T1000 (cell line): ENCODE measurements around the gene PAX1.

Experiments used
- DNase-seq: peaks from one replicate; lab custom pipeline; 2025; ENCODE audit warnings: mixed read lengths; lab: John Stamatoyannopoulos, UW

Gene PAX1

DNA sequence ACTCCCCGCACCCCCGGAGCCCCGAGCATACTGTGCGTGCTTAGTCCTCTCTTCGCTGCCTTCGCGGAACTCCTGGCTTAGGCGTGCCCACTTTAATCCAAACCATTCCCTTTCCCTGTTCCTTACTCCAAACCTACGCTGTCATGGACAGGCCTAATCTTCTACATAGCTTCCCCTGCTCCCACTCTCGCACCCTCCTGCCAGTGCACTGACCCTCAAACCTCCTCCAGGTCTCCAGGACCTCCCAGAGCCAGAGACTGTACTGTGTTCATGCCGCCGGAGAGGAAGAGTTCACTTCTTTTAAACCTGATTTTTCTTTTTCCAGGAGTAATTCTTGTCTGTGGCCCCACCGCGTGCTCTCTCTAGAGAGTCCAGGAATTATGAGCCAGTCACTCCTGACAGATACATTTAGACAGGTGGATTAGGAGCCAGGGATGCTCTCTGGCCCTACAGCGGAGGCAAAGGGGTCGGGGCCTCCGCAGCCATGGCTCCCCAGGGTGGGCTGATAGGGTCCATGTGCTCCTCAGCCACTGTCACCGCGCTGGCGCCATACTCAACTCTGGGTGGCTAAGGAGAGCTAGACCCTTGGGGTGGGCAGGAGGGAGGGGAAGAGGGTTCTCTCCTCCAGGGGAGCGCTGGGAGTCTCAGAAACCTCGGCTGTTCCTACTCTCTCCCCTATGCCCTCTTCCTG is 1.6 kb upstream of the PAX1 start:
- no peak for DNase-seq

DNA sequence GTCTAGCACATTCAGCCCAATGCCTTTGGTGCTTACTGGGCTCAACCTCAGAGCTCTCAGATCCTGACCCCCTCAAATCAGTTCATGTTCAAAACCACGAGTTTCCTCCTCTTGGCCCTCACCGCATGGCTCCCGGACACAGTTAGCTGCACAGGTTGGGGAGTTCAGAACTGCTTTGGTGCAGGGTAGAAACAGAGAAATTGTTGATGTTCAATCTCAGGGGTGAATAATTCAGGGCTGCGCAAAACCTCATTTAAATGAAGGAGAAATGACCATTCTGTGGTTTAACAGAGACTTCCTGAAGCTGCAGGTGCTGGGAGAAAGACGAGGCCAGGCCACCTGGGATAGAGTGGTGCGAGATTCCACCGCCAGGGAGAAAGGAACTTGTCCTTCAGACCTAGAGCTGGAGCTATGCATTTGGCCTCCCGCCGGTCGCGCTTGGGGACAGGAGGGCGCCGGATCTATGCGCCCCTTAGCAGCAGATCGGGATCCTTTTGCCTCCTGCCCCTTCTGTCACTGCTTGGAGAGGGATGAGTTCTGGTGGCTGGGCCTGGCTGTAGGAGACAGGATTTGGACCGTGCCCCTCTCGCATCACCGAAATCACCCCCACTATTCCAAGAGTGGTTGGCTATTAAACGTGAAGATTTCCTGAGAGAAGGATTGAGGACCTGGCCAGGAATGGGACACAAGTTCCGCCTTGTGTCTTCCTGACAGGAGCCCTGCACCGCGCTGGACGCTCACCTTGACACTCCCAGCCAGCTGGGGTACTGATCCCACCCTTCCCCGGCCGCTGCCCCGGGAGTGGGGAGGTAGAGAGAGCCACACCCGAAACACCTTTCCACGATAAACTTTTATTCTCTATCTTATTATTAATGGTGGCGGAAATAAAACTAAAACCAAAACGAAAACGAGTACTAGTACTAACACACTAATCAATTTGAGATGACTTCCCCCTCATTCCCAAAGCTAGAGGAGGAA is 767 bp upstream of the PAX1 start:
- DNase-seq, result no peak

DNA sequence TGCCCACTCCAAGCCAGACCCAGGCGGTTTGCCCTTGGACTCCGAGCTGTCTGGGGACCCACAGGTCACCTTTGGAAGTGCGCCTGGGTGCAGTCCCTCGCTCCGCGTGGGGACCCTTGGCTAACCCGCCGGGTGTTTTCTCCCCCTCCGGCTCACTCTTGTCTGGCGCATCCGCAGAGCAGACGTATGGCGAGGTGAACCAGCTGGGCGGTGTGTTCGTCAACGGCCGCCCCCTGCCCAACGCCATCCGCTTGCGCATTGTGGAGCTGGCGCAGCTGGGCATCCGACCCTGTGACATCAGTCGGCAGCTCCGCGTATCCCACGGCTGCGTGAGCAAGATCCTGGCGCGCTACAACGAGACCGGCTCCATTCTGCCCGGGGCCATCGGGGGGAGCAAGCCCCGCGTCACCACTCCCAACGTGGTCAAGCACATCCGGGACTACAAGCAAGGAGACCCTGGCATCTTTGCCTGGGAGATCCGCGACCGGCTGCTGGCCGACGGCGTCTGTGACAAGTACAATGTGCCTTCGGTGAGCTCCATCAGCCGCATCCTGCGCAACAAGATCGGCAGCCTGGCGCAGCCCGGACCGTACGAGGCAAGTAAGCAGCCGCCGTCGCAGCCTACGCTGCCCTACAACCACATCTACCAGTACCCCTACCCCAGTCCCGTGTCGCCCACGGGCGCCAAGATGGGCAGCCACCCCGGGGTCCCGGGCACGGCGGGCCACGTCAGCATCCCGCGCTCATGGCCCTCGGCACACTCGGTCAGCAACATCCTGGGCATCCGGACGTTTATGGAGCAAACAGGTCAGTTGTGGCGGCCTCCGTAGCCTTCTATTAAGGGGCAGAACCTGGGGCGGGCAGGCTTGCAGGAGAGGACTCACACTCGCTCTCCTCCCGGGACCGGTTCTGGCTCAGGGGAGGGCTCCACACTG is 1.1 kb downstream of the PAX1 start:
- no peak for DNase-seq

DNA sequence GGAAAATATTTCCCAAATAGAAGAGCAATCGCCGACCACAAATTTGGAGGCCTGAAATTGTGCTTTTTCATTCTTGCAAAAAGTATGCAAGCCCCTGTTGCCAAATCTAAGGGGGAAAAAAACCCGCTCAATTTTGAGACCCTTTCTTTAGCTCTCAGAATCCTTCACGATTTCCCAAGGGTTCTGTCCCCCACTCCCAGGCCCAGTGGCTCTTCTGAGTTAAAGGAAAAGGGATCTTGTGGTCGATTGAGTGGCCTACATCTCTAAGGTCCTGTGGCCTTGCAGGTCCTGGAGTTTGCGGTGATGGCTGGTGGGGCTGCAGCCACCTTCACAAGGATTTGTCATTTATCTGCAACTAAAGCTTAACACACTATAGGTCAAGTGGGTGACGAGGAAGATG is 1.8 kb downstream of the PAX1 start:
- no peak for DNase-seq

DNA sequence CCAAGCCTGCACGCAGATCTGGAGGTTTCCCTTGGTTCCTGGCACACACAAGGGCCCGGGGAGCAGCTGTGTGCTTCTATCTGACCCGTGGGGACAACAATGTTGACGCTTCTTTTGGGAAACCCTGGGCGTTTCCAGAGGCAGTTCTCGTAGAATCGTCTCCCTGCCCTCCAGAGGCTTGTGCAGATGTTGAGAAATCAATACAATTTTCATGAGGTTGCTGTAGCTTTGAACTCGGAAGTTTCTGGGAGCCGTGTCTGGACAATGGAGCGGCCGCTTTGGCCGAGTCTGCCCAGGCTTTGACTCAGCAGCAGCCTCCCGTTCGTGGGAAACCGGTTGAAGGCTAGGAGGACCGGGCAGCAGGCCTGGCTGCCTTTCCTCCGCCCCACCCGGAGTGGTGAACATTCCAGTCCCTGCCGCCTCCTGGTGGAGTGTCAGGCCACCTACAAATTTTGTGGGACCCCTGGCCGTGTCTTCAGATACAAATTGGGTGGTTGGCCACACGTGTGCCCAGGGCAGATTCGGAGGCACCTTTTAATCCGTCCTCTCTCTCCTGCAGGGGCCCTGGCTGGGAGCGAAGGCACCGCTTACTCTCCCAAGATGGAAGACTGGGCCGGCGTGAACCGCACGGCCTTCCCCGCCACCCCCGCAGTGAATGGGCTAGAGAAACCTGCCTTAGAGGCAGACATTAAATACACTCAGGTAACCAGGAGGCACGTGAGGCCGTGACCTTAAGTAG is 2.7 kb downstream of the PAX1 start:
- no peak for DNase-seq

DNA sequence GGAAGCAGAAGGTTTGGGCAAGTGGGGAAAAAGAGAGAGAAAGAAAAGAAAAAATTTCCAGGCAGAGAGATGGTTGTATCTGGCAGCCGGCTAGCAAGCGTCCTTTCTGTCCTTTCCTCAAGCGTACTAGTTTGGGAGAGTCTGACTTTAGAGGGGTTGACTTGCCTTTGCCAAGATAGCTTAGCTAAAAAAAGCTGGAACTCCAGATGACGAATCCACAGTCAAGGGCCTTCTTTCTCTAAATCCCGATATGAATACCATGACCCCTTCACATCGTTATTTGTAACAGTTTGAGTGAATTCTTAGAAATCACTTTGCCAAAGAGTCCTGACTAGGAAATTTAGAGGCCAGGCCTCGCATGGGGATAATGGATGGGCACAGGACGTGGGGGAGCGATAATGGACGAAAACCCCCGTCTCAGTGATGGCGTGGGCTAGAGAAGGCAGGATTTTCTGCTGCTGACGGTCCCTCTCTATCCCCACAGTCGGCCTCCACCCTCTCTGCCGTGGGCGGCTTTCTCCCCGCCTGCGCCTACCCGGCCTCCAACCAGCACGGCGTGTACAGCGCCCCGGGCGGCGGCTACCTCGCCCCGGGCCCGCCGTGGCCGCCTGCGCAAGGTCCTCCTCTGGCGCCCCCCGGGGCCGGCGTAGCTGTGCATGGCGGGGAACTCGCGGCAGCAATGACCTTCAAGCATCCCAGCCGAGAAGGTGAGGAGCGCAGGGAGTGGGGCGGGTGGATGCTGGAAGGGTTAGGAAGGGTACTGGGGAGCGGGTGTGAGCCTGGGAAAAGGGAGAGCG is 3.5 kb downstream of the PAX1 start:
- no peak for DNase-seq

DNA sequence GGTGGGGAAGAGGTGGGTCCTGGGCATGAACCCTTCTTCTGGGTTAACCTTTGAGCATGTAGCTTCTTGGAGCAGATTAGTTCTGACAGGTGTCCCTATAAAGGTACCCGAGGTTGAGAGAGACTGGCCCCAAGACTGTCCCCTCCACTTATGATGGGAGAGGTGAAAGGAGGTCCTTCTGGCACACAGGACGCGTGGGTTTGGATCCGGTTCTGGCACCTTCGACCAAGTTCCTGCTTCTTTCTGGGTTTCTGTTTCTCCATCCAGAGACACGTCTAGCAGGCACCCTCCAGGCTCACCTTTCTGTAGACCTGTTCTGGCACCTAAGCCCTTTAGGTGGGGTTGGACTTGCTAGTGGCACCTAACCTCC is 4.1 kb downstream of the PAX1 start:
- DNase-seq, result no peak

DNA sequence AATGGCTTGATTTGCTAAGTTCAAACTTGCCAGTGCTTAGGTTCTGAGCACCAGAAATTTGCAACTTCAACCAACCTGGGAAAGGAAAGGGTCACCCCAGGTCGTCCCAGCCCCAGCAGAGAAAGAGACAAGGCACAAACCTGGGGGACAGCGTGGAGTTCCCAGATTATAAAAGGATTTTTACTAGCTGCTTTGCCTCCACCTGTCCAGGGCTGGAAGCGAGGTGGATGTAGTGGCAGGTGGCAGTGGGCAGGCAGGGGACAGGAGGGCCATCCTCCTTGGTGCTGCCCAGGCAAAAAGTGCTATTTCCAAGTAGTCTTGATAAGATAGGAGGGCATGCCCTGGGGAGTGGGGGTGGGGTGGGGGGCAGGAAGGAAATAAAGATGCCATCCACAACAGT is 4.9 kb downstream of the PAX1 start:
- no peak for DNase-seq

DNA sequence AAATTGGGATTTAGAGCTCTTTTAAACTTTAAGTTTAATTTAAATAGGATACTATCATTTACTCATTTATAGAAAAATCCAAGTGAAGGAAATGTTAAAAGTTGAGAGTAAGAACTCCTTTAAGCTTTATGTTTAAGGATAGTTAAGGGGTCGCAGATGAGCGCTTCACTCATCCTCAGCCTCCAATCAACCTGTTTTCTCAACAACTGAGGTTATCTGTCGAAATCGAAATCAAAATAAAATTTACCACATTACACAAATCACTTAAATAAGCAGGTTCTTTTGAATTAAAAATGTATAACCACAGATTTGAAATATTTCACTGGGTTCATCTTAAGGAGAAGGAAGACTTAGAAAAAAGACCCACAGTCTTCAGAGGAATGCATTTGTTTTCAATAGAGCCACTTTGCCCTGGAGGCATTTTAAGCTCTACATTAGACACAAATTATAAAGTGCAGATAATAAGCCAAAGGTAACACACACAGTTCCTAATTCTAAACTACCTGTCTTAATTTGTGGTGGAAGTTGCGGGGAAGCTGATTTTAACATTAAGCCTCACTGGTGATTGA is 5.5 kb downstream of the PAX1 start:
- DNase-seq, result no peak

DNA sequence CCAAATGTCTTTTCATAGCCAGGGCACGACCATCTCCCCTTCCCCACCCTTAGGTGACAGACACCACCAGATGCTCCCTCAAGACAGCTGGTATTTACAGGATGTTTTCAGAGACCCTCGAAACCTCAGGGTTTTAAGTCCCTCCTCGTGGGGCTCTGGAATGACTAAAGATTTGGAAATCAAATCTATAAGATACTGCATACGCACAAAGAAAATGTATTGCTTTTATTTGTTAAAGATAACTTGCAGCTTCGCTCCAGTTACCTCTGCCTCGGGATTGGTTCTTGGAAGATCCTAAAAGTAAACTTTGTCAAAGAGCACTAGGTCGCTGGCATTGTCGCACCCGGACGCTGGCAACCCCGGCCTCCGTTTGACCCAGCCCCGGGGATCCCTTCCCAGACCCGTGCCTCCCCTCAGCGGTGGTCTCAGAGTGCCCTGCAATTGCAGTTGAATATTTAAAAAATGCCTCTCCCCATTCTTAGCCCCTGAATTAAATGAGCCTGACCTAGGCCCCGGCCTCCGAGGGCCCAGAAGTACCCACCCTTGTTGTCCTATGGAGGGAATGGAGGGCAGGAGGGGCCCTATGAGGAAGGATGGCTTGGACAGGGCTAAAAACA is 7.1 kb downstream of the PAX1 start:
- no peak for DNase-seq

DNA sequence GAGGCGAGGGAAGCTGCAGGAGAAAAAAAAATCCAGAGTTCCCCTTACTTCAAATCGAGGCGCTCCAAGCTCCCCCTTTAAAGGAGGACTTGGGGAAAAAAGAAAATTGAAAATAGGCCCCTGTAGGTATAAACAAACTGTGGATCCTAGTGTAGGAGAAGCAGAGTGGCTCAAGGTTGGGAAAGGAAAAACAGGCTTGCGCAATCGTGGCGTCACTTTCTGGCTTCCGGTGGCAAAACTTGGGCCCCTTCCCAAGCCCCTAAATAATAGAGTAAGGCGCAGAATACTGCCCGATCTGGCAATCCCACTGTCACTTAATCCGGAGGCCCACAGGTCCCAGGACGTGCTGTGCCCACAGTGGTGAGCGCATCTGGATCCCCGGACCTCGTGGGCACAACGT is 8.0 kb downstream of the PAX1 start:
- DNase-seq, result no peak

DNA sequence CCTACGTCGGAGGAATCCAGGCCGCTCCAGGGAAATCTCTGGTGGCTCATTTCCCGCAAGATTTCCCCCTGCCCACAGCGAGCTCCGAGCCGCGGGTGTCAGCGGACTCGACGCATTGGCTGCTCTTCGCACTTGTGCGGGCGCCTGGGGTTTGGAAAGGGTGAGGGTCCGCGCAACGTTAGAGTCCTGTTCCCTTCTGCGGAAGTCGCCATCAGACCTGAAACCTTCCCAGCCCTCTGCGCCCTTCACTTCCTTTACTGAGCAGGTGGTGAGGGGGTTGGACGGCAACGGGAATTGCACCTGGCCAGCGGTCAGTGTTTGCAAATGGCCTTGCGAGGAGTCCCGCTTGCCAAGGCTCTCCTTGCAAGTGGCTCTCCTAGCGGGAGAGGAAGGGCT is 8.4 kb downstream of the PAX1 start:
- no peak for DNase-seq

DNA sequence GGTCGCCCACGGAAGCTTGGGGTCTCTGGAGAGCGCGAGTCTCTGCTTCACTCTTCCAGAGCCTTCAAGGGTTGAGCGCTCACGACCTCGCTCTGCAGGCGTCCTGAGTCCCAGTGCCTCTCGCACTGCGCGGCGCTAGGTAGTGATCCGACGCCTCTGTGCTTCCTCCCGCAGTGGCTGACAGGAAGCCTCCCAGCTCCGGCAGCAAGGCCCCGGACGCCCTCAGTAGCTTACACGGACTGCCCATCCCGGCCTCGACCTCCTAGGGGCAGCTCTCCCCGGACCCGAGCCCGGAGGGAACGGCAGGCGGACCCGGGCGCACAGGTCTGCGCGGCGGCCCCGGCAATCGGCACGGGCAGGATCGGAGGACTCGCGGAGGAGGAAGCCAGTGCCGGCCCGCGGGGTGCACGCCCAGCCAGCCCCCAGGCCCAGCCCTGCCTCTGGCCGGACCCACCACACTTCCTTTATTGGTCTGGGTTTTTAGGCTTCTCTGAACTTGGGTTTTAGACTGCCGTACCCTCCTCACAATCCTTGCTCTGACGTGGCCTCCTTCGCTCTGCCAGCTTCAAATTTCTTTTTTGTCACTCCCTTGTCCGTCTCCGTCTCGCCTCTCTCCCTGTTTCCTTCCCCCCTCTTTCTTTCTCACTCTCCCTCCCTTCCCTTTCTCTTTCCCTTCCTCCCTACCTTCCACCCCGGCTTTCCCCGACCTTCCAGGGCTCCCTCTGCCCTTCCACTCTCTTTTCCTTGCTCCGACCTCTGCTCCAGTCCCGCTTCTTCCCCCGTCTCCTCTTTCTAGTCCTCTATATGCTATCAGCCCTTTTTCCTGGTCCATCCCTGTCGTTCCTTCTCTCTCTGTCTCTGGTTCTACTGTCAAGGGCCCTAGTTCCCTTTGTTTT is 9.1 kb downstream of the PAX1 start:
- no peak for DNase-seq

DNA sequence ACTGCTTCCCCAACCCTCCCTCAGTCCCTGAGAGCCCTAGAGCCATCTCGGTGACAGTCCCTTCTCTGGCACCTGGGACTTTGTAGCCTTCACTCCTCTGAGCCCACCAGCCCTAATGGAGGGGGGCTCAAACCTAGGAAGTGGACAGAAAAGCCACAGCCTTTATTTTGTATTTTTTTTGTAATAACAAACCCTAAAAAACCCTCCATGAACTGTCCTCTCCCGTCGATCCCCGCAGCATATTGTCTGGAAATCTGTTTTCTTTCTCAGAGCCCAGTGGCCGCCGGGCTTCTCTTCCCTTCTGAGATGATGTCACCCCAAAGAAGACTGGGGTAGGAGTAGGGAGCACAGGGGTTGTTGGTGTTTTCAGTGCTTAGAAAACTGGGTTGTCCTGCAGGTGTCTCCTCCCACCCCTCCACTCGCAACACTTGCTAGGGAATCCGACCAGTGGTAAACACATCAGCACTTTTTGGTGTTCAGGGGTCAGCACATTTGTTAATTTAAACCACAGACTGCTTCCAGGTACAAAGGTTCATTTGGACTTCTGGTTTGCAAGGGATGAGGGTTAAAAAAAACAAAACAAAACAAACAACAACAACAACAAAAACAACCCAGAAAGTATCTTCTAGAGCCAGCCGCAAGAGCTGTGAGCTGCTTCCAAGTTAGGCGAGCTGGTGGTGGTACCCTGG is 9.9 kb downstream of the PAX1 start:
- DNase-seq, result no peak

DNA sequence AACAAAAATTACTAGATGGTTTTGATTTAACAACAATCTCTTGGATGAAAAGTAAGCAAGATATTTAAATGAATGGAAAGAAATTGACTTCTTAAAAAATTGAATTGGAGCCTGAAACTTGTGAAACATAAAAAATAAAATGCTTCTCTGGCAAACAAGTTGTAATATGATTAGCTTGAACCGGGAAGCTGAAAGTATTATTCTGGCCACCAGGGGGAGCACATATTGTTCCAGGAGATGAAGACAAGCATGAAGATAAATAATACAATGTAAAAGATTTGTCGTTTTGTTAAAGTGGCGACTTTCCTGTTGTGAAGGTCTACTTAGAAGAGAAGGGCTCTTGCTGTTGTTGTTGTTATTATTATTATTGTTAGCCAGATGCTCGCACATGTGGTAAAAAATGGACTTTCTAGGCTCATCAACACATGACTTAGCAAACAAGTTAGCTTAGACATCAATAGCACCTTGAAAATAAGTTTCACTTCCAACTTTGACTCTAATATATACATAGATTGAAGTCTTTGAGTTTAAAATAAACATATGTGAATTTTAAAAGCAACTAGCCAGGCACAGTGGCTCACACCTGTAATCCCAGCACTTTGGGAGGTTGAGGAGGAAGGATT is 14.2 kb downstream of the PAX1 start:
- DNase-seq, result peak; percentile 1

DNA sequence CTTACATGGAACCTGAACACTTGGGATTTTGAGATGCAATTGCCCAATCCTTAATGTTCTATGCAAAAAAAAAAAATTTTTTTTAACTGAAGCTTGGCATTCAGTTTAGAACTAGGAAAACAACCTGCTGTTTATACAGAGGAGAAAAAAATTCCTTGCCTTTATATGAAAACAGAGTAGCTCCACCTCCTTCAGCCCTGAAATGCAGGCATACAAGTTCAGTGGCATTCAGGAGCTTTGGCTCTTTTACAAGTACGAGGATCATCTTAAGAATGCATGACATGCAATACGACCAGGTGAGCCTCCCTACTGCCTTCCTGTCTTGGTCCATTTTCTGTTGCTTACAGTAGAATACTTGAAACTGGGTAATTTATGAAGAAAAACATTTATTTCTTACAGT is 20.4 kb downstream of the PAX1 start:
- DNase-seq, result no peak

DNA sequence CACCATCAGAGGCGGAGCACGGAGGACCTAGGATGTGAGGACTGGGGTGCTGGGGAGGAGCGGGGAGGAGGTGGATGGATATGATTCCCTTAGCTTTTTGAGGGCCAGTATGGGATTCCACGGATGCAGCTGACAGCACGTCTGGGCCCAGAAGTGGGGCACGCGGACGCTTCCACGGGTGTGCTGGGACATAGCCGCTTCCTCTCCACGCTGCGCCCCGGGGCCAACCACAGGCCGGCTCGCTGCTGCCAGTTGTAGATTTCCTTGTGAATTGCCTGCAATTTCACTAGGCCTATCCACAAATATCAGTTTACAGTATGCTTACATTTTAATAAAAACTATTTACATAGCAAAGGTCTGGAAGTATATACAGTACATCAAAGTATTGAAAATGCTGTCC is 23.9 kb downstream of the PAX1 start:
- DNase-seq, result no peak

DNA sequence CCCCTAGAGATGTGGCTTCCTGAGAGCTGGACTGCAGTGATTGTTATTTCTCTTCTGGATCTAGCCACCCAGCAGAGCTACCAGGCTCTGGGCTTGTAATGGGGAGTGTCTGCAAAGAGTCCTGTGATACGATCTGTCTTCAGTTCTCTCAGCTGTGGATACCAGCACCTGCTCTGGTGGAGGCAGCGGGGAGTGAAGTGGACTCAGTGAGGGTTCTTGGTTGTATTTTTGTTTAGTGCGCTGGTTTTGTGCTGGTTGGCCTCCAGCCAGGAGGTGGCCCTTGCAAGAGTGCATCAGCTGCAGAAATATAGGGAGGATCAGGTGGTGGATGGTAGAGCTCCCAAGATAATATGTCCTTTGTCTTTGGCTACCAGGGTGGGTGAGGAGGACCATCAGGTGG is 33.7 kb downstream of the PAX1 start:
- DNase-seq, result no peak
